OCI-LY3 (cell line): ENCODE data around the gene PRICKLE2.

Source experiments
- EZH2phosphoT487 ChIP-seq: fragments of 200-600 bp; shearing (Covaris generic); IDR thresholded peaks from 2 replicates; pipeline ENCODE4 v1.6.1; 2018; ENCODE audit warnings: antibody characterized with exemption, mixed run types, low read depth
- TF ChIP-seq, protein P1 (sequence below): fragments of 200-600, 300-600 bp; sonication (generic); IDR thresholded peaks from 2 replicates; pipeline ENCODE4 v1.5.1; 2014; ENCODE audit warnings: antibody characterized with exemption, low read length, low read depth

- TF ChIP-seq EZH2phosphoT487 = no peak
- TF ChIP-seq, protein P1, sequence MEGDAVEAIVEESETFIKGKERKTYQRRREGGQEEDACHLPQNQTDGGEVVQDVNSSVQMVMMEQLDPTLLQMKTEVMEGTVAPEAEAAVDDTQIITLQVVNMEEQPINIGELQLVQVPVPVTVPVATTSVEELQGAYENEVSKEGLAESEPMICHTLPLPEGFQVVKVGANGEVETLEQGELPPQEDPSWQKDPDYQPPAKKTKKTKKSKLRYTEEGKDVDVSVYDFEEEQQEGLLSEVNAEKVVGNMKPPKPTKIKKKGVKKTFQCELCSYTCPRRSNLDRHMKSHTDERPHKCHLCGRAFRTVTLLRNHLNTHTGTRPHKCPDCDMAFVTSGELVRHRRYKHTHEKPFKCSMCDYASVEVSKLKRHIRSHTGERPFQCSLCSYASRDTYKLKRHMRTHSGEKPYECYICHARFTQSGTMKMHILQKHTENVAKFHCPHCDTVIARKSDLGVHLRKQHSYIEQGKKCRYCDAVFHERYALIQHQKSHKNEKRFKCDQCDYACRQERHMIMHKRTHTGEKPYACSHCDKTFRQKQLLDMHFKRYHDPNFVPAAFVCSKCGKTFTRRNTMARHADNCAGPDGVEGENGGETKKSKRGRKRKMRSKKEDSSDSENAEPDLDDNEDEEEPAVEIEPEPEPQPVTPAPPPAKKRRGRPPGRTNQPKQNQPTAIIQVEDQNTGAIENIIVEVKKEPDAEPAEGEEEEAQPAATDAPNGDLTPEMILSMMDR = no peak
These were observed 99.7 kb downstream of the PRICKLE2 start for GRCh38 chr3:64125561-64125960.
